Measurements from ENCODE around the gene TNIP2. TPM values are rescaled to one million over a fixed set of nuclear protein-coding genes. Genes with fewer than 3 reads are reported as not detected.

The TNIP2 gene
- total and polyA plus RNA-seq, 12 donors: 12.6 to 33.7 (median 18.4) TPM

DNA sequence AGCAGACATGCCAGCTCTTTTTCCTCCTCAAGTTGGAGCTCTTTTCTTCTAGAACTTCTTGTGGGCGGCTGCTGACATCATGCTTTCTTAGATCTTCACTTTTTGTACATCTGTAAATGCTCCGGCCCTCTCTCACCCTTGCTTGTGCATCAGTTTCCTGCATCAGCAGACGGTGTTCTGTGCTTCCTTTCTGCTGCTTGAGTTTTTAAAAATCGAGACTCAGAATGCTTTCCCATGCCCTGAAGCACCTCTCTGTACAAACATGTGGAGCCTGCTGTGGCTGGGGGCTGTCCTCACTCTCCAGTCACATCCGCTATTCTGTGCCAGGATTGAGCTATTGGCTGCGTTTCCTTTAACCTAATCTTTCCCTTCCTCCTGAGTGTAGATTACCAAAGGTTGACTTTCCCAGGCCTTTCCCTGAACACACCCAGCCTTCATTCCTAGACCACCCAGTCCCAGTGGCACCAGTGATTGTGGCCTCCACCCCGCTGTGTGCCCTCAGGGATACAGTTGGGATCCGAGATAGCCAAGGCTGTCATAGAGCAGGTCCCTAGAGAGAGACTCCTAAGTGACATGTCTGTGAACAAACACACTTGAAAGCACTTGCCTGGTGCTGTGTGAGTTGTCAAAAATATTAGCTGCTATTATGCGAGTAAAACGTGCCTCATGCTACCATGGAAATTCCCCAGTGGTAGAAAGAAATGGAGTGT, 41.9 kb downstream of the TNIP2 start:
- DNase-seq (peak; percentile 42 to 70), ATAC-seq (peak; percentile 85 to 94 (median 90))
- TF ChIP-seq, protein P1, sequence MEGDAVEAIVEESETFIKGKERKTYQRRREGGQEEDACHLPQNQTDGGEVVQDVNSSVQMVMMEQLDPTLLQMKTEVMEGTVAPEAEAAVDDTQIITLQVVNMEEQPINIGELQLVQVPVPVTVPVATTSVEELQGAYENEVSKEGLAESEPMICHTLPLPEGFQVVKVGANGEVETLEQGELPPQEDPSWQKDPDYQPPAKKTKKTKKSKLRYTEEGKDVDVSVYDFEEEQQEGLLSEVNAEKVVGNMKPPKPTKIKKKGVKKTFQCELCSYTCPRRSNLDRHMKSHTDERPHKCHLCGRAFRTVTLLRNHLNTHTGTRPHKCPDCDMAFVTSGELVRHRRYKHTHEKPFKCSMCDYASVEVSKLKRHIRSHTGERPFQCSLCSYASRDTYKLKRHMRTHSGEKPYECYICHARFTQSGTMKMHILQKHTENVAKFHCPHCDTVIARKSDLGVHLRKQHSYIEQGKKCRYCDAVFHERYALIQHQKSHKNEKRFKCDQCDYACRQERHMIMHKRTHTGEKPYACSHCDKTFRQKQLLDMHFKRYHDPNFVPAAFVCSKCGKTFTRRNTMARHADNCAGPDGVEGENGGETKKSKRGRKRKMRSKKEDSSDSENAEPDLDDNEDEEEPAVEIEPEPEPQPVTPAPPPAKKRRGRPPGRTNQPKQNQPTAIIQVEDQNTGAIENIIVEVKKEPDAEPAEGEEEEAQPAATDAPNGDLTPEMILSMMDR (IDR thresholded peaks at IDR 0.05): peak in 2 of 9 donors; percentile 3 to 19
- intact Hi-C loops (cut with DNase I): no loop called here
- H3K27me3 ChIP-seq: no peaks in the 10 kb centered on the region
- peak overlapping the region; percentile 38 to 90 (median 71) for H3K27ac ChIP-seq
- no peaks in the 10 kb centered on the region for H3K9me3 ChIP-seq
- peak overlapping the region in 2 of 10 donors; percentile 3 to 5 for H3K4me3 ChIP-seq
- H3K4me1 ChIP-seq: peaks cover 10 to 32% (median 26%) of the 10 kb centered on the region in 9 donors
- H3K36me3 ChIP-seq: peaks cover 0 to 63% (median 14%) of the 10 kb centered on the region in 9 donors
- WGBS, 2 donors: 20 to 22% methylated on average over 10 of the region's 10 CpGs

DNA sequence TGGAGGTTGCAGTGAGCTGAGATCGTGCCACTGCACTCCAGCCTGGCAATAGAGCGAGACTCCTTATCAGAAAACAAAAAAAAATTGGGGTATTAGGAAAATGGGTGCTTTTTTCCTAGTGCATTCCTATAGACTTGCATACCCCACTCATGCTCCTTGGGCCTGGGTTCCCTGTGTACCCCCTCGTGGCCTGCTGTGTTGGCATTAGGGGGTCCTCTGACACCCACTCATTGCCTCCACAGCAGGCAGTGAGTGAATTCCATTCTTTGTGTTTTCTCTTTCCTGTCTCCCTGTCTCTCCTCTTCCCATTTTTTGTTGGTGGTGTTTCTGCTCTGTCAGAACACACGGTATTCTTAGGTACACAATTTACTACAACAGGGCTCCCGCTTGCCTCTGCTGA, 42.8 kb downstream of the TNIP2 start:
- TF ChIP-seq, protein P1 (IDR thresholded peaks at IDR 0.05): no peak
- ATAC-seq (no peak), DNase-seq (no peak)
- H3K27me3 ChIP-seq: no peaks in the 10 kb centered on the region
- no peak overlapping the region for H3K4me3 ChIP-seq
- no peaks in the 10 kb centered on the region for H3K9me3 ChIP-seq
- peaks cover 10 to 32% (median 26%) of the 10 kb centered on the region in 9 donors for H3K4me1 ChIP-seq
- WGBS, 2 donors: 85 to 89% methylated on average over 5 of the region's 5 CpGs
- intact Hi-C loops (cut with DNase I): no loop called here
- peak overlapping the region; percentile 38 to 90 (median 71) for H3K27ac ChIP-seq
- H3K36me3 ChIP-seq: peaks cover 0 to 63% (median 17%) of the 10 kb centered on the region in 9 donors

DNA sequence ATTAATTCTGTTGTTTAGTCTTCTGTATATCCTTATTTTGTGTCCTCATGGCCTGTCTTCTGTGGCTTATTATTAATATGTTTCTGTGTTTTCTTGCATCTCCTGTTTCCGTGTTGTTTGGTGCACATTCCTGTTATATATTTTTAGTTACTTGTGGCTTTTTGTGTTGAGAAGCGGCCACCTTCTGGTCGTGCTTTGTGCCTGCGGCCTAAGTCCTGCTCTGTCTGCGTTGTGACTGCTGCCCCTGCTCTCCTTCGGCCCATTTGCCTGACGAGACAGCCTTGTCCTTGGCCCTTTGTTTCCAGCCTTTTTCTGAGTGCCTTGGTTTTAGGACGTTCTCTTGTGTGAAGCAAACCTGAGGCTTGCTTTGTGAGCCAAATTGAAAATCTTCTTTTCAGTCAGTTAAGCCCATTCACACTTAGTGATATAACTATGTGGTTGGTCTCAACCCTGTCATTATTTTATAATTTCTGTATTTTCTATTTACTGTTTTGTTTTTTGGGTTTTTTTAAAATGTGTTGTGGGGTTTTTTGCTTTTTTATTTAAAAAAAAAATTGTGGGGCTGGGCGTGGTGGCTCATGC, 43.8 kb downstream of the TNIP2 start:
- no peak for DNase-seq
- no peaks in the 10 kb centered on the region for H3K27me3 ChIP-seq
- TF ChIP-seq, protein P1 (IDR thresholded peaks at IDR 0.05): no peak
- H3K4me1 ChIP-seq: peaks cover 10 to 32% (median 26%) of the 10 kb centered on the region in 9 donors
- H3K4me3 ChIP-seq: no peak overlapping the region
- WGBS, 2 donors: 89 to 91% methylated on average over 9 of the region's 9 CpGs
- peaks cover 0 to 62% (median 23%) of the 10 kb centered on the region in 9 donors for H3K36me3 ChIP-seq
- ATAC-seq: no peak
- H3K9me3 ChIP-seq: no peaks in the 10 kb centered on the region
- peak overlapping the region in 2 of 10 donors; percentile 5 to 90 for H3K27ac ChIP-seq
- intact Hi-C loops (cut with DNase I): no loop called here

DNA sequence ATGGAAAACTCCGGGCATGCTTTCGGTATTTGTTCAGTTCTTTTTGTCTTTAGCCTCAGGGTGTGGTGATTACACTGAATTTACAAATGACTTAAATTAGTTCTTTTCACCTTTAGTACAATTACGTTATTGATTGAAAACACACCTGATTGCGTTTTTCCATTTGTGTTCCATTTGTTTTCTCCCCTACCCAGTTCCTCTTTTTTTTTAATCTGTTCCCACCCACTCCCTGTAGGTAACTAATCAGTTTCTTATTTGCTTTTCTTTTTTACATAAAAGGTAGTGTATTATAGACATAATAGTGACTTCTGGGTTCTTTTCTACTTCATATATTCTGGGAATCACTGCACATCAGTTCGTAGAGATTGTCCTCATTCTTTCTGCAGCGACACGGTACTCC, 53.4 kb downstream of the TNIP2 start:
- Histone ChIP-seq H3K4me3 (no peak overlapping the region), H3K4me1 (no peaks in the 10 kb centered on the region), H3K9me3 (no peaks in the 10 kb centered on the region), H3K27me3 (no peaks in the 10 kb centered on the region), H3K36me3 (peaks cover 0 to 97% (median 62%) of the 10 kb centered on the region in 9 donors), H3K27ac (no peak overlapping the region)
- DNase-seq (no peak), ATAC-seq (no peak)
- TF ChIP-seq, protein P1 (IDR thresholded peaks at IDR 0.05): no peak
- intact Hi-C loops (cut with DNase I): no loop called here
- WGBS, 2 donors: 90% methylated on average over 7 of the region's 7 CpGs
